ENCODE measurements around the gene NAT14.

- TF ChIP-seq, protein P1, sequence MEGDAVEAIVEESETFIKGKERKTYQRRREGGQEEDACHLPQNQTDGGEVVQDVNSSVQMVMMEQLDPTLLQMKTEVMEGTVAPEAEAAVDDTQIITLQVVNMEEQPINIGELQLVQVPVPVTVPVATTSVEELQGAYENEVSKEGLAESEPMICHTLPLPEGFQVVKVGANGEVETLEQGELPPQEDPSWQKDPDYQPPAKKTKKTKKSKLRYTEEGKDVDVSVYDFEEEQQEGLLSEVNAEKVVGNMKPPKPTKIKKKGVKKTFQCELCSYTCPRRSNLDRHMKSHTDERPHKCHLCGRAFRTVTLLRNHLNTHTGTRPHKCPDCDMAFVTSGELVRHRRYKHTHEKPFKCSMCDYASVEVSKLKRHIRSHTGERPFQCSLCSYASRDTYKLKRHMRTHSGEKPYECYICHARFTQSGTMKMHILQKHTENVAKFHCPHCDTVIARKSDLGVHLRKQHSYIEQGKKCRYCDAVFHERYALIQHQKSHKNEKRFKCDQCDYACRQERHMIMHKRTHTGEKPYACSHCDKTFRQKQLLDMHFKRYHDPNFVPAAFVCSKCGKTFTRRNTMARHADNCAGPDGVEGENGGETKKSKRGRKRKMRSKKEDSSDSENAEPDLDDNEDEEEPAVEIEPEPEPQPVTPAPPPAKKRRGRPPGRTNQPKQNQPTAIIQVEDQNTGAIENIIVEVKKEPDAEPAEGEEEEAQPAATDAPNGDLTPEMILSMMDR (IDR thresholded peaks at IDR 0.05) = no peak
- no peak for TF ChIP-seq POLR2A (IDR thresholded peaks at IDR 0.05)
- TF ChIP-seq POLR2AphosphoS5 (IDR thresholded peaks at IDR 0.05) = no peak
Observed at GRCh38 chr19:55495646-55496349, 10.8 kb downstream of the NAT14 start.
